D721Med (cell line): Measurements from ENCODE around the gene SMC1B.
"Not testable (repeated sequence)": the region's sequence is repeated elsewhere in the genome, so short reads cannot be mapped to it uniquely, and the experiment has no call there.

Source experiments
- DNase-seq: peaks from one replicate; pipeline ENCODE4 v3.0.0; 2011; ENCODE audit warnings: low spot score; ENCODE audit not compliant: insufficient read length
- FAIRE-seq: peaks from 2 replicates; lab custom pipeline; 2011; peaks lifted over from hg19 to GRCh38; lab: Jason Lieb, UNC
- TF ChIP-seq, protein P1 (sequence below): IDR thresholded peaks from 2 replicates; pipeline ENCODE4 v1.5.1; 2012; ENCODE audit warnings: mild to moderate bottlenecking, control low read depth; ENCODE audit not compliant: insufficient read depth; ENCODE audit errors: missing control alignments

SMC1B gene

DNA sequence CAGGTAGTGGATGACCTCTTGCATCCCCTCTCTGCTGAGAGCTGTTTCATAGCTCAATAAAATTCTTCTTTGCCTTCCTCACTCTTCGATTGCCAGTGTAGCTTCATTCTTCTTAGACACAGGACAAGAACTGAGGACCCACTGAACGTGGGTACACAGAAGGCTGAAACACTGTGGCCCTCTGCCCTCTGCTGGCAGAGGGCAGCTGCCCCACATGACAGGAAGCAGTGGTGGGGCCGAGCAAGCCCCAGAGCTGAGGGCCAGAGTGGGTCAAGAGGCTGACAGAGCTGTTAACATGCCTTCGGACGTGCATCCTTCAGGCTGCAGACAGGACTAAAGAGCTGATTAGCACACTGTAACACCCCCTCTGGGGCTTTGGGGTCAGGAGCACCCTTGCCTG lies 15.6 kb downstream of the SMC1B start:
- TF ChIP-seq, protein P1, sequence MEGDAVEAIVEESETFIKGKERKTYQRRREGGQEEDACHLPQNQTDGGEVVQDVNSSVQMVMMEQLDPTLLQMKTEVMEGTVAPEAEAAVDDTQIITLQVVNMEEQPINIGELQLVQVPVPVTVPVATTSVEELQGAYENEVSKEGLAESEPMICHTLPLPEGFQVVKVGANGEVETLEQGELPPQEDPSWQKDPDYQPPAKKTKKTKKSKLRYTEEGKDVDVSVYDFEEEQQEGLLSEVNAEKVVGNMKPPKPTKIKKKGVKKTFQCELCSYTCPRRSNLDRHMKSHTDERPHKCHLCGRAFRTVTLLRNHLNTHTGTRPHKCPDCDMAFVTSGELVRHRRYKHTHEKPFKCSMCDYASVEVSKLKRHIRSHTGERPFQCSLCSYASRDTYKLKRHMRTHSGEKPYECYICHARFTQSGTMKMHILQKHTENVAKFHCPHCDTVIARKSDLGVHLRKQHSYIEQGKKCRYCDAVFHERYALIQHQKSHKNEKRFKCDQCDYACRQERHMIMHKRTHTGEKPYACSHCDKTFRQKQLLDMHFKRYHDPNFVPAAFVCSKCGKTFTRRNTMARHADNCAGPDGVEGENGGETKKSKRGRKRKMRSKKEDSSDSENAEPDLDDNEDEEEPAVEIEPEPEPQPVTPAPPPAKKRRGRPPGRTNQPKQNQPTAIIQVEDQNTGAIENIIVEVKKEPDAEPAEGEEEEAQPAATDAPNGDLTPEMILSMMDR, result no peak
- no peak for FAIRE-seq
- DNase-seq, result no peak

GRCh38 chr22:45389546-45389945 lies 23.9 kb downstream of the SMC1B start:
- FAIRE-seq (no peak), DNase-seq (no peak)
- TF ChIP-seq, protein P1, result no peak

DNA sequence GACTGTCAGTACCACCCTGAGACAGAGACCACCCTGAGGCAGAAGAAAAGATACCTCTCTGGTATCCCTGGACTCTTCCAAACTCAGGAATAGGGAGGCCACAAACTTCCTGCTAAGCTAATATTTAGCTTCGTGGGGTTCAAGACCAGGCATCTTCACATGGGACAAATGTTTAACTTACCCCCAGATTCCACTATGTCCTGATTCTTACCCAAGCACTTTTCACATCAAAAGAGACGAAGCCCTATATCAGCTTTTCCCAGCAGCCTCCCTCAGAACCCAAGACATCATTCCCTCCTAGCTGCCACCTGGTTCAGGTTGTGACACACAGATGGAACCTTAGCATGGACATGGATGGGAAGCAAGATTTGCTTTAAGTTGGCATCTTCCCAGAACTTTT lies 32.1 kb downstream of the SMC1B start:
- FAIRE-seq (no peak), DNase-seq (no peak)
- TF ChIP-seq, protein P1, result no peak

GRCh38 chr22:45376703-45377102 lies 36.7 kb downstream of the SMC1B start:
- FAIRE-seq (no peak), DNase-seq (no peak)
- TF ChIP-seq, protein P1, result no peak

GRCh38 chr22:45376009-45376408 lies 37.4 kb downstream of the SMC1B start:
- TF ChIP-seq, protein P1, result no peak
- DNase-seq (no peak), FAIRE-seq (no peak)

DNA sequence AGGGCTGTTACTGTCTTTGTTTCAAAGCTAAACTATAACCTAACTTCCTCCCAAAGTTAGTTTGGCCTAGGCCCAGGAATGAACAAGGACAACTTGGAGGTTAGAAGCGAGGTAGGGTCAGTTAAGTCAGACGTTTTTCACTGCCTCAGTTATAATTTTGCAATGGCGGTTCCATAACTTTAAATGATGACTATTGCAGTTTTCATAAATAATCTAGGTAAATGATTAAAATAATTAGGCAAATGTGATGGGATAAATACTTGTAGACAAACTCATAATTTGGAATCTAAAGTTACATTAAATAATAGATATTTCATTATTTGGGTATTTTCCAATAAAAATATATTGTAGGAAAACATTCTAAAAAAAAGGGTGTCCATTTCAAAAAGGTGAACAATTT lies 39.8 kb downstream of the SMC1B start:
- not testable (repeated sequence) for FAIRE-seq, DNase-seq

DNA sequence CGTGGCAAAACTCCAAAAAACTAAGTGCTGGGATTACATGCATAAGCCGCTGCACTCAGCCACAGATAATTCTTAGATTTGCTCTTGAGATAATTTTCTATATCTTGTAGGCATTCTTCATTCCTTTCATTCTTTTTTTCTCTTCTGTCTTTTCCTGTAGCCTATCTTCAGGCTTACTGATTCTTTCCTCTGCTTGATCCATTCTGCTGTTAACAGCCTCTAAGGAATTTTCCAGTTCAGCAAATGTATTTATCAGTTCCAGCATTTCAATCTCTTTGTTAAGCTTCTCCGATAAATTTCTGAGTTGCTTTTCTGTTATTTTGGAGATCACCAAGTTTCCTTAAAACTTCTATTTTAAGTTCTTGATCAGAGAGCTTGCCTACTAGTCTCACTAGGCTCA lies 46.7 kb downstream of the SMC1B start:
- FAIRE-seq, result no peak
- TF ChIP-seq, protein P1, result no peak

GRCh38 chr22:45359627-45360026 lies 53.8 kb downstream of the SMC1B start:
- FAIRE-seq (no peak), DNase-seq (no peak)

More for the DNA sequence above, 46.7 kb downstream of the SMC1B start:
- DNase-seq, result no peak

More at GRCh38 chr22:45359627-45360026, 53.8 kb downstream of the SMC1B start:
- TF ChIP-seq, protein P1, result no peak
